ENCODE results near the gene TRAPPC10.

TRAPPC10 gene

DNA sequence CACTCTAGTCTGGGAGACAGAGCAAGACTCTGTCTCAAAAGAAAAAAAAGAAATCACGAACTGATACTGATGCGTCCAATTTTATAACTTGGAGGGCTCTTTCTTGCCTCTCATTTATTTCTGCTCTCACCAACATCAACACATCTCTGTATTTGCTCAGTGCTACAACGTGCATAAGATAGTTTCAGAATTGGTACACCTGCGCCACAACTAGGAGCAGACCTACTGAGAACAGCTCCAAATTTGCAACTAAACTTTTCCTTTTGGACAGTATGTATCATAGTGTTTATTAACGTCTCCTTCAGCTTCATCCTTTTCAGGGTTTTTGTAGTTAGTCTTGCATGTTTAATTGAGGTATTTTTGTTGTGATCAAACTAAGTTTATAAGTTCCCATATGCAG, 27.7 kb downstream of the TRAPPC10 start:
- Histone ChIP-seq H3K27ac (no peak overlapping the region), H3K27me3 (ENCODE audit: insufficient read depth, low read depth) (no peaks in the 10 kb centered on the region), H3K79me2 (ENCODE audit: insufficient read depth, low read depth) (peaks cover 13% of the 10 kb centered on the region; the same call in 1 of the 2 replicates), H3K4me3 (IDR thresholded peaks at IDR 0.05; ENCODE audit: insufficient read depth, low read depth, low read length) (no peak overlapping the region), H3K36me3 (ENCODE audit: insufficient read depth) (no peaks in the 10 kb centered on the region; the same call in 1 of the 2 replicates), H2AFZ (ENCODE audit: low read depth) (no peak overlapping the region), H3K4me1 (ENCODE audit: low read depth, poor library complexity, severe bottlenecking) (peaks cover 8% of the 10 kb centered on the region), H3K4me2 (no peak overlapping the region), H3K9ac (no peak overlapping the region), H4K20me1 (ENCODE audit: insufficient read depth) (no peaks in the 10 kb centered on the region)
- TF ChIP-seq CTCF (conservative IDR thresholded peaks at IDR 0.05; ENCODE audit: low read depth, low read length) = no peak

DNA sequence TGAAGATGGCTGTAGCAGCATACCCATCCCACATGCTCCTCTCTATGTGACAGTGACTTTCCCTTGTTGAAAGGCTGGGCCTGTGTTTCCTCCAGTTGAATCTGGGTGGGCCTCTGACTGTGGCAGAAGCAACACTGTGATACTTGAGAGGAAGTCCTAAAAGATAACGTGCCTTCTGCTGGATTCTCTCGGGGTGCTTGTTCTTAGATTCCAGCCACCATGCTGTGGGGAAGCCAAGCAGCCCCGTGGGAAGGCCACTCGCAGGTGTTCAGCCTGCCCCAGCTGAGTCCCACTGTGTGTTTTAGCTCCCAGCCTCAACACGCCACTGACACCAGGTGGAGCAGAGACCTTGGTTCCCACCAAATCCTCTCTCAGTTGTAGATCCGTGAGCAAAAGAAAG, 31.5 kb downstream of the TRAPPC10 start:
- Histone ChIP-seq H3K9ac (no peak overlapping the region), H3K27ac (no peak overlapping the region), H3K79me2 (ENCODE audit: insufficient read depth, low read depth) (peaks cover 28% of the 10 kb centered on the region; the same call in 1 of the 2 replicates), H3K4me2 (no peak overlapping the region), H3K36me3 (ENCODE audit: insufficient read depth) (no peaks in the 10 kb centered on the region; the same call in 1 of the 2 replicates), H2AFZ (ENCODE audit: low read depth) (no peak overlapping the region), H3K4me1 (ENCODE audit: low read depth, poor library complexity, severe bottlenecking) (peaks cover 8% of the 10 kb centered on the region), H3K27me3 (ENCODE audit: insufficient read depth, low read depth) (no peaks in the 10 kb centered on the region), H4K20me1 (ENCODE audit: insufficient read depth) (no peaks in the 10 kb centered on the region), H3K4me3 (IDR thresholded peaks at IDR 0.05; ENCODE audit: insufficient read depth, low read depth, low read length) (no peak overlapping the region)
- TF ChIP-seq CTCF (conservative IDR thresholded peaks at IDR 0.05; ENCODE audit: low read depth, low read length) = no peak

GRCh38 chr21:44046734-44047133, 34.6 kb downstream of the TRAPPC10 start:
- no peak overlapping the region for H3K4me2 ChIP-seq
- H4K20me1 ChIP-seq (ENCODE audit: insufficient read depth) = no peaks in the 10 kb centered on the region
- H3K4me1 ChIP-seq (ENCODE audit: low read depth, poor library complexity, severe bottlenecking) = peaks cover 8% of the 10 kb centered on the region
- H3K79me2 ChIP-seq (ENCODE audit: insufficient read depth, low read depth) = peaks cover 40% of the 10 kb centered on the region
- no peaks in the 10 kb centered on the region; the same call in 1 of the 2 replicates for H3K36me3 ChIP-seq (ENCODE audit: insufficient read depth)
- no peak overlapping the region for H3K27ac ChIP-seq
- H3K27me3 ChIP-seq (ENCODE audit: insufficient read depth, low read depth) = no peaks in the 10 kb centered on the region
- no peak overlapping the region for H3K4me3 ChIP-seq (IDR thresholded peaks at IDR 0.05; ENCODE audit: insufficient read depth, low read depth, low read length)
- H2AFZ ChIP-seq (ENCODE audit: low read depth) = no peak overlapping the region
- no peak for TF ChIP-seq CTCF (conservative IDR thresholded peaks at IDR 0.05; ENCODE audit: low read depth, low read length)
- no peak overlapping the region for H3K9ac ChIP-seq

DNA sequence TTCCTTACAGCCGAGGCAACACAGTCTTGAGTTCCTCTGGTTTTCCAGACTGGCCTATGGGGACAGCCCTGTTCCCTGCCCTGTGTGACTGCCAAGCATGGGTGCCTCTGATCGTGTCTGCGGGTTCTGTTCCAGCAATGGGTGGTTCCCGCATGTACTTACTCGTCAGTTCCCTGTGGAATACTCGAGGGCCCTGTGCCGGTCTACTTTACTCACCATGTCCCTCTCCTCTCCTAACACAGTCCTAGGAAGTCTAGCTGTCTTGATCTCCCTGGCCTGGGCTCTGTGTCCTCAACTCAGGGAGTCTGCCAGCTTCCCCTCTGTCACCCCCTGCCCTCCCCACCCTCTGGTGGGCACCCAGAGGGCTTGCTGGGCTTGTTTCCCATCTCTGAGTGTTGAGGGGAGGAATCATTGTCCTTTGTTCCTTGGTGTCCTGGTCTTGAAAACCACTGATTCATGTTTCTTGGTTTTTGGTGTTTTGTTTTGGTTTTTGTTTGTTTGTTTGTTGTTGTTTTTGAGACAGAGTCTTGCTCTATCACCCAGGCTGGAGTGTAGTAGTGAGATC, 36.0 kb downstream of the TRAPPC10 start:
- H3K27ac ChIP-seq = no peak overlapping the region
- no peak overlapping the region for H2AFZ ChIP-seq (ENCODE audit: low read depth)
- peaks cover 47% of the 10 kb centered on the region for H3K79me2 ChIP-seq (ENCODE audit: insufficient read depth, low read depth)
- no peak overlapping the region for H3K4me2 ChIP-seq
- H4K20me1 ChIP-seq (ENCODE audit: insufficient read depth) = no peaks in the 10 kb centered on the region
- no peaks in the 10 kb centered on the region; the same call in 1 of the 2 replicates for H3K36me3 ChIP-seq (ENCODE audit: insufficient read depth)
- TF ChIP-seq CTCF (conservative IDR thresholded peaks at IDR 0.05; ENCODE audit: low read depth, low read length) = no peak
- H3K9ac ChIP-seq = no peak overlapping the region
- H3K27me3 ChIP-seq (ENCODE audit: insufficient read depth, low read depth) = no peaks in the 10 kb centered on the region
- no peaks in the 10 kb centered on the region for H3K4me1 ChIP-seq (ENCODE audit: low read depth, poor library complexity, severe bottlenecking)
- H3K4me3 ChIP-seq (IDR thresholded peaks at IDR 0.05; ENCODE audit: insufficient read depth, low read depth, low read length) = no peak overlapping the region
